Uterus (tissue), 2 donors: ENCODE results near the gene GSG1L.

Experiments
- CTCF ChIP-seq, 4 experiments: fragments of 200-600 bp in 2 of 4; fragments of 450-650 bp in 2 of 4; sonication (generic) in 2 of 4; IDR thresholded peaks; one replicate each; pipeline ENCODE4 v1.5.1; 2016 to 2019; ENCODE audit warnings: antibody characterized with exemption in 4 of 4, mild to moderate bottlenecking in 2 of 4, moderate library complexity in 1 of 4
- POLR2A ChIP-seq, 2 donors: fragments of 450-650 bp; IDR thresholded peaks; one replicate each; pipeline ENCODE4 v1.6.1; 2016; ENCODE audit warnings: antibody characterized with exemption in 2 of 2, mild to moderate bottlenecking in 1 of 2, moderate library complexity in 1 of 2

- TF ChIP-seq CTCF (IDR thresholded peaks at IDR 0.05), result no peak
- TF ChIP-seq POLR2A (IDR thresholded peaks at IDR 0.05), result no peak
Measured at GRCh38 chr16:27993587-27993986, 69.9 kb downstream of the GSG1L start.
